Brain microvascular endothelial cell (primary cell): Measurements from ENCODE around the gene PVALEF.

Experiments used
- DNase-seq: peaks from one replicate; pipeline ENCODE4 v3.0.0-alpha.2; 2020
- H3K27ac ChIP-seq: fragments of 250-450 bp; sonication (Bioruptor Pico); 2 replicates; pipeline ENCODE4 v1.5.1; 2020; ENCODE audit warnings: mild to moderate bottlenecking, moderate library complexity
- H3K27me3 ChIP-seq: fragments of 250-450 bp; sonication (Bioruptor Pico); replicated peaks from 2 replicates; pipeline ENCODE4 v1.5.1; 2020; ENCODE audit warnings: mild to moderate bottlenecking
- H3K36me3 ChIP-seq: fragments of 250-450 bp; sonication (Bioruptor Pico); replicated peaks from 2 replicates; pipeline ENCODE4 v1.5.1; 2020; ENCODE audit warnings: mild to moderate bottlenecking
- H3K4me3 ChIP-seq: 2 replicates; pipeline ENCODE4 v1.5.1; 2011; ENCODE audit warnings: low read depth, mild to moderate bottlenecking, control low read depth, low read length, moderate library complexity
- CTCF ChIP-seq: IDR thresholded peaks from 2 replicates; pipeline ENCODE4 v1.5.1; 2011; ENCODE audit warnings: low read depth, mild to moderate bottlenecking, moderate library complexity, low read length, control low read depth, inconsistent platforms; ENCODE audit errors: missing control alignments
- in situ Hi-C: cut with HindIII; loops from 2 replicates; pipeline ENCODE4 v1.10.0; 2017; ENCODE audit warnings: low sequenced_read_pairs, low pct_ligation_motif_present

PVALEF gene

GRCh38 chr17:81197831-81198490, 32.7 kb downstream of the PVALEF start:
- in situ Hi-C loops: no loop called here
- Histone ChIP-seq H3K36me3 (no peaks in the 10 kb centered on the region), H3K27me3 (no peaks in the 10 kb centered on the region), H3K27ac (no peak overlapping the region), H3K4me3 (no peak overlapping the region)
- no peak for DNase-seq
- no peak for TF ChIP-seq CTCF

- H3K27me3 ChIP-seq: no peaks in the 10 kb centered on the region
- in situ Hi-C loops: no loop called here
- no peak overlapping the region for H3K4me3 ChIP-seq
- H3K27ac ChIP-seq: no peak overlapping the region
- TF ChIP-seq CTCF: no peak
- no peak for DNase-seq
- no peaks in the 10 kb centered on the region for H3K36me3 ChIP-seq
Observed at GRCh38 chr17:81198826-81199481, 33.6 kb downstream of the PVALEF start.

- H3K4me3 ChIP-seq: no peak overlapping the region
Observed at GRCh38 chr17:81199482-81199830, 34.1 kb downstream of the PVALEF start.

GRCh38 chr17:81200201-81200600, 34.9 kb downstream of the PVALEF start:
- no peak overlapping the region for H3K27ac ChIP-seq
- H3K4me3 ChIP-seq: no peak overlapping the region
- H3K27me3 ChIP-seq: no peaks in the 10 kb centered on the region
- DNase-seq: no peak
- H3K36me3 ChIP-seq: no peaks in the 10 kb centered on the region
- in situ Hi-C loops: no loop called here
- no peak for TF ChIP-seq CTCF

More at GRCh38 chr17:81199482-81199830, 34.1 kb downstream of the PVALEF start:
- no peak for TF ChIP-seq CTCF
- H3K36me3 ChIP-seq: no peaks in the 10 kb centered on the region
- no peaks in the 10 kb centered on the region for H3K27me3 ChIP-seq
- H3K27ac ChIP-seq: no peak overlapping the region
- no peak for DNase-seq
- in situ Hi-C loops: no loop called here

GRCh38 chr17:81200695-81201580, 35.6 kb downstream of the PVALEF start:
- Histone ChIP-seq H3K4me3 (no peak overlapping the region), H3K27me3 (no peaks in the 10 kb centered on the region), H3K27ac (no peak overlapping the region), H3K36me3 (no peaks in the 10 kb centered on the region)
- in situ Hi-C loops: no loop called here
- peak; percentile 75 for TF ChIP-seq CTCF
- peak; percentile 84 for DNase-seq
